Body of pancreas (tissue), 4 donors: ENCODE results near the gene THBS2. TPM values are rescaled to one million over a fixed set of nuclear protein-coding genes. Genes with fewer than 3 reads are reported as not detected.

Experiments used
- ATAC-seq: fragments of 150-250 bp; one replicate; pipeline ENCODE4 v1.9.1; 2016
- DNase-seq, 4 donors: peaks; one replicate each; pipeline ENCODE4 v3.0.0-alpha.2; 2019
- H3K27ac ChIP-seq, 4 donors: fragments of 200-600 bp; sonication (generic); 1 replicate in 3 of 4; 2 replicates in 1 of 4; pipeline versions ENCODE4 v1.5.1 to v1.6.1; 2016 to 2019; ENCODE audit warnings: mild to moderate bottlenecking in 1 of 4, mixed read lengths in 1 of 4, moderate library complexity in 1 of 4
- H3K27me3 ChIP-seq, 2 donors: fragments of 200-600 bp; sonication (generic); one replicate each; pipeline ENCODE4 v1.6.0; 2016; ENCODE audit warnings: mild to moderate bottlenecking in 1 of 2
- H3K36me3 ChIP-seq, 2 donors: fragments of 200-600 bp; sonication (generic); replicated peaks in 1 of 2; 2 replicates each; pipeline ENCODE4 v1.5.1; 2016; ENCODE audit warnings: low read depth in 2 of 2; ENCODE audit not compliant: insufficient read depth in 1 of 2
- H3K4me1 ChIP-seq: fragments of 200-600 bp; sonication (generic); one replicate; pipeline ENCODE4 v1.6.0; 2016
- H3K4me3 ChIP-seq, 2 donors: fragments of 200-600 bp; sonication (generic); 1 replicate in 1 of 2; 2 replicates in 1 of 2; pipeline ENCODE4 v1.5.1; 2016 to 2019
- H3K9me3 ChIP-seq, 3 donors: fragments of 200-600 bp; sonication (generic); 1 replicate in 2 of 3; 2 replicates in 1 of 3; pipeline ENCODE4 v1.5.1; 2016
- POLR2A ChIP-seq, 3 donors: fragments of 450-650 bp; IDR thresholded peaks; one replicate each; pipeline ENCODE4 v1.6.1; 2016; ENCODE audit warnings: antibody characterized with exemption in 3 of 3, mild to moderate bottlenecking in 2 of 3
- WGBS, 2 donors: methylation state at CpG; one replicate each; pipeline ENCODE4 v1.1.5; 2017; 5-methylcytosine and 5-hydroxymethylcytosine counted together
- intact Hi-C: fragments of 100-400 bp; cut with DNase I; formaldehyde crosslinking; loops from one replicate; pipeline ENCODE4 v1.15.1; 2023
- total RNA-seq, 2 donors: library from RNA; depleted of rRNA; stranded (reverse); fragments of >200 nt; gene quantifications; one replicate each; pipeline ENCODE4 v1.1.0, GENCODE V29; 2016
- TF ChIP-seq, protein P1 (sequence below), 7 experiments: fragments of 450-650 bp in 4 of 7; fragments of 200-600 bp in 3 of 7; sonication (generic) in 3 of 7; IDR thresholded peaks; one replicate each; pipeline ENCODE4 v1.5.1; 2016 to 2019; ENCODE audit warnings: antibody characterized with exemption in 7 of 7

The THBS2 gene
- total RNA-seq, 2 donors from 2014 or later, result 8.9 to 9.6 TPM

GRCh38 chr6:169194737-169195136, 58.9 kb downstream of the THBS2 start:
- intact Hi-C loops, result no loop called here
- H3K4me1 ChIP-seq, result no peaks in the 10 kb centered on the region
- H3K36me3 ChIP-seq, result no peaks in the 10 kb centered on the region
- H3K27me3 ChIP-seq, result no peaks in the 10 kb centered on the region
- TF ChIP-seq, protein P1, sequence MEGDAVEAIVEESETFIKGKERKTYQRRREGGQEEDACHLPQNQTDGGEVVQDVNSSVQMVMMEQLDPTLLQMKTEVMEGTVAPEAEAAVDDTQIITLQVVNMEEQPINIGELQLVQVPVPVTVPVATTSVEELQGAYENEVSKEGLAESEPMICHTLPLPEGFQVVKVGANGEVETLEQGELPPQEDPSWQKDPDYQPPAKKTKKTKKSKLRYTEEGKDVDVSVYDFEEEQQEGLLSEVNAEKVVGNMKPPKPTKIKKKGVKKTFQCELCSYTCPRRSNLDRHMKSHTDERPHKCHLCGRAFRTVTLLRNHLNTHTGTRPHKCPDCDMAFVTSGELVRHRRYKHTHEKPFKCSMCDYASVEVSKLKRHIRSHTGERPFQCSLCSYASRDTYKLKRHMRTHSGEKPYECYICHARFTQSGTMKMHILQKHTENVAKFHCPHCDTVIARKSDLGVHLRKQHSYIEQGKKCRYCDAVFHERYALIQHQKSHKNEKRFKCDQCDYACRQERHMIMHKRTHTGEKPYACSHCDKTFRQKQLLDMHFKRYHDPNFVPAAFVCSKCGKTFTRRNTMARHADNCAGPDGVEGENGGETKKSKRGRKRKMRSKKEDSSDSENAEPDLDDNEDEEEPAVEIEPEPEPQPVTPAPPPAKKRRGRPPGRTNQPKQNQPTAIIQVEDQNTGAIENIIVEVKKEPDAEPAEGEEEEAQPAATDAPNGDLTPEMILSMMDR (IDR thresholded peaks at IDR 0.05), result no peak
- TF ChIP-seq POLR2A (IDR thresholded peaks at IDR 0.05), result no peak
- no peak overlapping the region for H3K4me3 ChIP-seq
- H3K9me3 ChIP-seq, result no peaks in the 10 kb centered on the region
- ATAC-seq (no peak), DNase-seq (no peak)
- WGBS, 2 donors, result 62 to 66% methylated on average over 2 of the region's 2 CpGs
- H3K27ac ChIP-seq, result no peak overlapping the region

DNA sequence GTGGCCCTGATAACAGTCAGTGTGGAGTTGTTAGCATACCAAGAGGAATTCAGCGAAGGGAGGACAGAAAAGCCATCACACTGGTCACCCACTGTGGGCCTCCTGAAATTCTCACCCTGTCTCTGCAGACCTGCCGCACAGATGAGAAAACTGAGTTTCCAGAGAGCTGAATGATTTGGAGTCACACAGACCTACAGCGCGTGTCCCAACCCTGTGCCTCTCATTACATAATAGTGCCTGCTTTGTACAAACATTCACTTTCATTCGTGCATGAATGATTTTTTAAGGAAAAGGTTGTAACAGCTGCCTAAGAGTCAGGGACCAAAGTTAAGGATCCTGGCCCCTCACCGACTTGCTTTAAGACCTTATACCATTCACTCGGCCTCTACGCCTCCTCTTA, 62.7 kb downstream of the THBS2 start:
- WGBS, 2 donors, result 72 to 85% methylated on average over 8 of the region's 8 CpGs
- TF ChIP-seq POLR2A (IDR thresholded peaks at IDR 0.05), result no peak
- TF ChIP-seq, protein P1 (IDR thresholded peaks at IDR 0.05), result no peak
- Histone ChIP-seq H3K4me1 (no peaks in the 10 kb centered on the region), H3K27me3 (no peaks in the 10 kb centered on the region), H3K27ac (peak overlapping the region in 1 of 4 donors; percentile 30), H3K9me3 (no peaks in the 10 kb centered on the region), H3K4me3 (no peak overlapping the region), H3K36me3 (no peaks in the 10 kb centered on the region)
- intact Hi-C loops, result no loop called here
- DNase-seq, result no peak
- no peak for ATAC-seq

DNA sequence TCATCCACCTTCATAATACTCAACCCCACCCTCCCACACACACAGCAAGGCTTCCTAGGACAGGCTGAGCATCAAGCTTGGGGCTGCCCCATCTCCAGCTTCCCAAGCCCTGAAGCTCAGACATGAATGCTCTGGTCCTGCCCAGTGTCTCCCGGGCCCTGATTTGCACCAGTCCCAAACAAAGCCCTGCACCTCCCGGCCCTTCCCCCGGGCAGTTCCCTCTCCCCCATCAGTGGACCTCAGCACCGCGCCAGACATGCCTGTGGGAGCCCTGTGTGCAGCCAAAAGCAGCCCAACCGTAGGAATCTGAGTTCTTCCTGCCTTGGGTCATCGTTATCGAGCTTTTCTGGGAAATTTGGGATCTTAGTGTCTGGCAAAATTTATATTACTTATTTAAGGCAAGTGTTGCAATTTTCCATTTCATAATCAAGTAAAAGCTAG, 63.5 kb downstream of the THBS2 start:
- Histone ChIP-seq H3K36me3 (no peaks in the 10 kb centered on the region), H3K4me3 (no peak overlapping the region), H3K27ac (no peak overlapping the region), H3K9me3 (no peaks in the 10 kb centered on the region), H3K27me3 (no peaks in the 10 kb centered on the region), H3K4me1 (no peaks in the 10 kb centered on the region)
- DNase-seq, result peak in 2 of 4 donors; percentile 37 to 44
- WGBS, 2 donors, result 57 to 68% methylated on average over 8 of the region's 8 CpGs
- intact Hi-C loops, result no loop called here
- ATAC-seq, result peak; percentile 59
- no peak for TF ChIP-seq POLR2A (IDR thresholded peaks at IDR 0.05)
- TF ChIP-seq, protein P1 (IDR thresholded peaks at IDR 0.05), result no peak

DNA sequence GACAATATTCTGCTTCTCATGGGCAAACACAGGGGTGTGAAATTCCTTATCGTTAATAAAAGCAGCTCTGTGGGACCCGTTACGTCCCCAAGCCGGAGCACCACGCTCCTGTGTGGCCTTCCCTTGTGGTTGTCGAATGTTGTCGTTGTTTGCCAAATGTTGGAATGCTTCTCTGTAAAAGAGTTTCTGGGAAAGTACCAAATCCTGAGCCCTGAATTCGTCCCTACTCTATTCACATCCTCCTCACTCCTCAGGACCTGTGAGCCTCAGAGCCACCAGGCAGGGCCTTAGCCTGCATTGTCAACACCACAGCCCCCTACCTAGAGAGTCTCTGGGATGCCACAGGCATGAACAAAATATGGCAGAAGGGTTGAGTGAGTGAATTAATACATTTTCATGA, 64.0 kb downstream of the THBS2 start:
- ATAC-seq (no peak), DNase-seq (no peak)
- TF ChIP-seq, protein P1 (IDR thresholded peaks at IDR 0.05), result no peak
- TF ChIP-seq POLR2A (IDR thresholded peaks at IDR 0.05), result no peak
- intact Hi-C loops, result no loop called here
- no peak overlapping the region for H3K27ac ChIP-seq
- no peaks in the 10 kb centered on the region for H3K4me1 ChIP-seq
- no peak overlapping the region for H3K4me3 ChIP-seq
- no peaks in the 10 kb centered on the region for H3K9me3 ChIP-seq
- no peaks in the 10 kb centered on the region for H3K36me3 ChIP-seq
- no peaks in the 10 kb centered on the region for H3K27me3 ChIP-seq
- WGBS, 2 donors, result 60 to 72% methylated on average over 8 of the region's 8 CpGs

GRCh38 chr6:169189182-169189581, 64.5 kb downstream of the THBS2 start:
- ATAC-seq (no peak), DNase-seq (no peak)
- Histone ChIP-seq H3K27ac (no peak overlapping the region), H3K36me3 (no peaks in the 10 kb centered on the region), H3K9me3 (no peaks in the 10 kb centered on the region), H3K4me1 (no peaks in the 10 kb centered on the region), H3K4me3 (no peak overlapping the region), H3K27me3 (no peaks in the 10 kb centered on the region)
- TF ChIP-seq POLR2A (IDR thresholded peaks at IDR 0.05), result no peak
- TF ChIP-seq, protein P1 (IDR thresholded peaks at IDR 0.05), result no peak
- intact Hi-C loops, result no loop called here
- WGBS, 2 donors, result 57 to 60% methylated on average over 8 of the region's 8 CpGs
